ENCODE data around the gene SET. TPM values are rescaled to one million over a fixed set of nuclear protein-coding genes. Genes with fewer than 3 reads are reported as not detected.

The SET gene
- total and polyA plus RNA-seq, 2 donors (not counting 1 experiment from before 2014, with no cell fraction given): 54.9 to 309 TPM

GRCh38 chr9:128718047-128718446 lies 29.0 kb downstream of the SET start:
- Histone ChIP-seq H3K27ac (ENCODE audit: low read length in 2 of 2) (no peak overlapping the region), H3K9me3 (ENCODE audit: control extremely low read depth in 1 of 3, control insufficient read depth in 2 of 3, insufficient read depth in 1 of 3, low read length in 2 of 3) (no peaks in the 10 kb centered on the region), H3K4me1 (ENCODE audit: control insufficient read depth in 2 of 2, insufficient read depth in 2 of 2, low read length in 2 of 2) (peaks cover 5 to 6% of the 10 kb centered on the region in 2 donors), H3K4me3 (ENCODE audit: control extremely low read depth in 1 of 5, extremely low read depth in 1 of 5, insufficient read depth in 1 of 5, low read depth in 2 of 5, low read length in 4 of 5) (no peak overlapping the region), H3K79me2 (ENCODE audit: control insufficient read depth, insufficient read depth, low read length) (no peaks in the 10 kb centered on the region), H3K9ac (ENCODE audit: low read length) (no peak overlapping the region), H4K20me1 (ENCODE audit: control insufficient read depth, insufficient read depth, low read length, poor library complexity, severe bottlenecking) (no peaks in the 10 kb centered on the region), H3K4me2 (replicated peaks; ENCODE audit: low read depth, low read length, poor library complexity, severe bottlenecking) (no peak overlapping the region), H2AFZ (ENCODE audit: insufficient read depth, low read depth, low read length, poor library complexity, severe bottlenecking) (no peak overlapping the region), H3K36me3 (replicated peaks in 1 of 2; ENCODE audit: control extremely low read depth in 1 of 2, control insufficient read depth in 1 of 2, extremely low read depth in 1 of 2, insufficient read depth in 2 of 2, low read length in 1 of 2) (peaks cover 0 to 13% of the 10 kb centered on the region in 2 experiments), H3K27me3 (replicated peaks in 1 of 4; ENCODE audit: control extremely low read depth in 1 of 4, control insufficient read depth in 3 of 4, insufficient read depth in 4 of 4, low read length in 3 of 4) (no peaks in the 10 kb centered on the region)
- no peaks in the 10 kb centered on the region for H3K9me3 Mint-ChIP-seq (ENCODE audit: insufficient read depth)
- no peak overlapping the region for H3K4me3 Mint-ChIP-seq
- no peaks in the 10 kb centered on the region for H3K27me3 Mint-ChIP-seq
- CTCF ChIA-PET: no interaction called here
- TF ChIP-seq EZH2 (IDR thresholded peaks at IDR 0.05; ENCODE audit: borderline replicate concordance, insufficient read depth, low read depth, low read length, poor library complexity, severe bottlenecking) (no peak), CTCF (IDR thresholded peaks at IDR 0.05) (no peak)
- 100% methylated on average over 6 of the region's 8 CpGs for WGBS (ENCODE audit: insufficient coverage)
- intact Hi-C loops (cut with micrococcal nuclease): no loop called here
- no peak for ATAC-seq (ENCODE audit: low read depth)
- POLR2A ChIA-PET: no interaction called here
- DNase-seq: no peak
- H3K27ac Mint-ChIP-seq: no peak overlapping the region
- peaks cover 9% of the 10 kb centered on the region for H3K4me1 Mint-ChIP-seq

GRCh38 chr9:128718475-128718874 lies 29.5 kb downstream of the SET start:
- H3K27me3 ChIP-seq (replicated peaks in 1 of 4; ENCODE audit: control extremely low read depth in 1 of 4, control insufficient read depth in 3 of 4, insufficient read depth in 4 of 4, low read length in 3 of 4): no peaks in the 10 kb centered on the region
- H3K27ac Mint-ChIP-seq: no peak overlapping the region
- no peaks in the 10 kb centered on the region for H3K27me3 Mint-ChIP-seq
- no peak overlapping the region for H3K9ac ChIP-seq (ENCODE audit: low read length)
- no peak overlapping the region for H3K4me3 Mint-ChIP-seq
- ATAC-seq (ENCODE audit: low read depth): no peak
- WGBS (ENCODE audit: insufficient coverage): 86% methylated on average over 2 of the region's 5 CpGs
- no peak for DNase-seq
- peaks cover 1% of the 10 kb centered on the region for H3K79me2 ChIP-seq (ENCODE audit: control insufficient read depth, insufficient read depth, low read length)
- peaks cover 9 to 10% of the 10 kb centered on the region in 2 donors for H3K4me1 ChIP-seq (ENCODE audit: control insufficient read depth in 2 of 2, insufficient read depth in 2 of 2, low read length in 2 of 2)
- TF ChIP-seq EZH2 (IDR thresholded peaks at IDR 0.05; ENCODE audit: borderline replicate concordance, insufficient read depth, low read depth, low read length, poor library complexity, severe bottlenecking): no peak
- no peak for TF ChIP-seq CTCF (IDR thresholded peaks at IDR 0.05)
- H2AFZ ChIP-seq (ENCODE audit: insufficient read depth, low read depth, low read length, poor library complexity, severe bottlenecking): no peak overlapping the region
- ChIA-PET CTCF (no interaction called here), POLR2A (no interaction called here)
- no peaks in the 10 kb centered on the region for H3K9me3 Mint-ChIP-seq (ENCODE audit: insufficient read depth)
- no peaks in the 10 kb centered on the region for H3K9me3 ChIP-seq (ENCODE audit: control extremely low read depth in 1 of 3, control insufficient read depth in 2 of 3, insufficient read depth in 1 of 3, low read length in 2 of 3)
- intact Hi-C loops (cut with micrococcal nuclease): no loop called here
- no peaks in the 10 kb centered on the region for H4K20me1 ChIP-seq (ENCODE audit: control insufficient read depth, insufficient read depth, low read length, poor library complexity, severe bottlenecking)
- peaks cover 13% of the 10 kb centered on the region for H3K4me1 Mint-ChIP-seq
- H3K27ac ChIP-seq (ENCODE audit: low read length in 2 of 2): no peak overlapping the region
- no peak overlapping the region for H3K4me3 ChIP-seq (ENCODE audit: control extremely low read depth in 1 of 5, extremely low read depth in 1 of 5, insufficient read depth in 1 of 5, low read depth in 2 of 5, low read length in 4 of 5)
- peaks cover 0 to 13% of the 10 kb centered on the region in 2 experiments for H3K36me3 ChIP-seq (replicated peaks in 1 of 2; ENCODE audit: control extremely low read depth in 1 of 2, control insufficient read depth in 1 of 2, extremely low read depth in 1 of 2, insufficient read depth in 2 of 2, low read length in 1 of 2)
- H3K4me2 ChIP-seq (replicated peaks; ENCODE audit: low read depth, low read length, poor library complexity, severe bottlenecking): no peak overlapping the region

All from B cell (primary cell).